ENCODE measurements around the gene PDS5B.

DNA sequence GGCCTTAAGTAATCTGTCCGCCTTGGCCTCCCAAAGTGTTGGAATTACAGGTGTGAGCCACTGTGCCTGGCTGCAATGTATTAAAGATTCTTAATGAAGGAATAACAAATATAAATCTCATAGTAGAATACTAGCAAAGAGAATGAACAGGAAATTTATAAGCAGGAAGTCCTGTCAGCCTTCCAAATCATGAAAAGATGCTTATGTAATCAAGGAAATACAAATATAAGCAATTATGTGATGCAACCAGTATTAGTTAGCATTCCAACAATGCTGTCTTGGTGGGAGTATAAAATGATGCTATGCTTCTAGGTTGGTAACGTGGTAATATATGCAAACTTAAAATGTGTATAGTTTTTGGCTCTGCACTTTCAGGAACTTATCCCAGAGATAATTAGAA lies 133.8 kb downstream of the PDS5B start:
- TF ChIP-seq, protein P1, sequence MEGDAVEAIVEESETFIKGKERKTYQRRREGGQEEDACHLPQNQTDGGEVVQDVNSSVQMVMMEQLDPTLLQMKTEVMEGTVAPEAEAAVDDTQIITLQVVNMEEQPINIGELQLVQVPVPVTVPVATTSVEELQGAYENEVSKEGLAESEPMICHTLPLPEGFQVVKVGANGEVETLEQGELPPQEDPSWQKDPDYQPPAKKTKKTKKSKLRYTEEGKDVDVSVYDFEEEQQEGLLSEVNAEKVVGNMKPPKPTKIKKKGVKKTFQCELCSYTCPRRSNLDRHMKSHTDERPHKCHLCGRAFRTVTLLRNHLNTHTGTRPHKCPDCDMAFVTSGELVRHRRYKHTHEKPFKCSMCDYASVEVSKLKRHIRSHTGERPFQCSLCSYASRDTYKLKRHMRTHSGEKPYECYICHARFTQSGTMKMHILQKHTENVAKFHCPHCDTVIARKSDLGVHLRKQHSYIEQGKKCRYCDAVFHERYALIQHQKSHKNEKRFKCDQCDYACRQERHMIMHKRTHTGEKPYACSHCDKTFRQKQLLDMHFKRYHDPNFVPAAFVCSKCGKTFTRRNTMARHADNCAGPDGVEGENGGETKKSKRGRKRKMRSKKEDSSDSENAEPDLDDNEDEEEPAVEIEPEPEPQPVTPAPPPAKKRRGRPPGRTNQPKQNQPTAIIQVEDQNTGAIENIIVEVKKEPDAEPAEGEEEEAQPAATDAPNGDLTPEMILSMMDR (IDR thresholded peaks at IDR 0.05), result no peak
- no peak for TF ChIP-seq POLR2A (IDR thresholded peaks at IDR 0.05)

Measured in Peyer's patch (tissue), 4 donors.